Left lobe of liver (tissue), 2 donors: Measurements from ENCODE around the gene SQSTM1. TPM values are rescaled to one million over a fixed set of nuclear protein-coding genes. Genes with fewer than 3 reads are reported as not detected.

Experiments used
- ATAC-seq: fragments of 200-7000 bp; cut with Tn5 transposase; one replicate; pipeline ENCODE4 v1.9.1; 2020; ENCODE audit warnings: mild to moderate bottlenecking, moderate library complexity
- DNase-seq: peaks from one replicate; pipeline ENCODE4 v3.0.0-alpha.2; 2020; ENCODE audit warnings: low spot score
- total RNA-seq: library from RNA; stranded (reverse); gene quantifications from one replicate; pipeline ENCODE4 v1.2.1, GENCODE V29; 2021
- donor health status: DM: no; HTN: no; CAD: no; lungs with moderate emphysema.
- donor health status: DM: no; HTN: yes; CAD: no.

Gene SQSTM1
- total RNA-seq, 1 donor from 2014 or later: 361 TPM

DNA sequence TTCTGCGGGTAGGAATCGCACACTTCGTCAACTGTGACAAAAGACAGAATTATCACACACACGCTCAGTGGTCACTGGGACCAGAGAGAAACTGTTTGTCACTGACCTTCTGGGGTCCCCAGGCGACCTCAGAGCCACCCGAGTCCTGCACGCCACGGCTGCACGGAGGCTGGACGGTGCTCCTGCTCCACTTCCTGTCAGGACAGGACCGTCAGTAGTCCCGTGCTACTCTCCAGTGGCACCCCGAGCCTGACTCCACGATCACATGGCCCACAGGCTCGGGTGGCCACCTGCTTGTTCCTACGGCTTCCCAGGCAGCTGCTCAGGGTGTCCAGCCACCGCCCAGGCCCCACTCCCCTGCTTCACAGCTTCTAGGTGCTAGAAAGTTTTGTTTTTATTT is 20.1 kb downstream of the SQSTM1 start:
- no peak for DNase-seq
- ATAC-seq: no peak

DNA sequence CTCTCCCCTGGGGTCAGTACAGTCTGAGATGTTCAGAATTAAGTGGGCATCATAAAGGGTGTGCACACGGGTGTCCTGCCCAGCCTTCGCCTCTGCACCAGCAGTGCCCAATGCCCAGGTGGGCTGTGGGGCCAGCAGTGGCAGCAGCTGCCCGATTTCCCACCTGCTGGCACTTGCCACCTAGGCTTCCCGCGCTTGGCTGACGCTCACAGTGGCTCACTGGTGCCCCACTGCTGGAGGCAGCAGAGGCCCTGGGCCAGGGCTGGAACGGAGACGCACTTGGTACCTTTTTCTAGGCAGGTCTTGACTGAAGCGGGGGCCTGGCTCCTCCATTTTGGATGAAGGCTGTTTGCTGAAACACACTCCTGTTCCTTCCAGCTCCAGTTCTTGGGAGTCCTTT is 20.9 kb downstream of the SQSTM1 start:
- DNase-seq (no peak), ATAC-seq (no peak)

DNA sequence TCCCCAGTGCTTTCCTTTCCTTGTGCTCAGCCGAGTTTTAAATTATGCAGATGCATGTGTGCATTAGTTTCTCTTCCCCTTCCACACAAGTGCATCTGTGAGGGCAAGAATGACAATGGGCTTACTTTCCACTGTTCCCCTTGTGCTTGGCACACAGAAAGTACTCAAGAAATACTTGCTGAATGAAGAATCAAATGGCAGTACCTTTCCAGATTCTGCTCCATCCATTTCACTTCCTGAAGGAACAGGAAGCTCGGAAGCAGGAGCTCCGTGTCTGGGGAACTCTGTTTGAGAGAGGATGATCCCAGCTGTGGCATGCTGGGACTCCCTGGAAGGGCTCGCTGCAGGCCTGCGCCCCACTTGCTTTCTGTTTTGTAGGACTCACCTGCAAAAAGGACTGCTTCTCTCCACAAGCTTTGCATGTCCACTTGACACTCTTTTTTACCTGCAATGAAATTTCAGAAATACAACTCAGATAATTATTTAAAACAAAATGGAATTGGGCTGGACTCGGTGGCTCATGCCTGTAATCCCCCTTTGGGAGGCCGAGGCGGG is 32.4 kb downstream of the SQSTM1 start:
- ATAC-seq: peak; percentile 12

GRCh38 chr5:179854356-179854755 is 33.7 kb downstream of the SQSTM1 start:
- no peak for DNase-seq

More for the DNA sequence above, 32.4 kb downstream of the SQSTM1 start:
- DNase-seq: no peak

GRCh38 chr5:179858241-179858585 is 37.5 kb downstream of the SQSTM1 start:
- ATAC-seq: peak; percentile 71
- DNase-seq: no peak

More at GRCh38 chr5:179854356-179854755, 33.7 kb downstream of the SQSTM1 start:
- ATAC-seq: no peak

GRCh38 chr5:179858586-179859427 is 38.1 kb downstream of the SQSTM1 start, which contains the start of gene MRNIP:
Gene MRNIP (minus strand): TSS chr5:179858817. CDS start chr5:179858796, 21 bp downstream.
- ATAC-seq (peak; percentile 95), DNase-seq (peak; percentile 98)

DNA sequence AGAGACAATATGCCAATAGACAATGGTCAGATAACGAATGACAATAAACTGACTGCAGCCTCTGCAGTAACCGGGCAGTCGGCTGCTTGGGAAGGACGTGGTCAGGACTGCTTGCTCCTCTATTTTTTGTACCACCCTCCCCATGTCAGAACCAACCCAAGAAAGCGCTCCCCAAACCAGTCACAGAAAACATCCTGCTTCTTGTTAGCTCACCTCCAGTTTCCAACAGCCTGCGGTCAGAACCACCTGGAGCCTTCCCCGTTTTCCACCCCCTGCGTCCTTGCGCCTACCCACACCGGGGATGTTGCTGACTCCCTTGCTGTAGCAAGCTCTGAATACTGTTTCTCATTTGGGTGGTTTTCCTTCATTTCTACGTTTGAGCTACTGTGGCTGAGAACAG is 39.6 kb downstream of the SQSTM1 start:
- no peak for DNase-seq
- ATAC-seq: no peak

DNA sequence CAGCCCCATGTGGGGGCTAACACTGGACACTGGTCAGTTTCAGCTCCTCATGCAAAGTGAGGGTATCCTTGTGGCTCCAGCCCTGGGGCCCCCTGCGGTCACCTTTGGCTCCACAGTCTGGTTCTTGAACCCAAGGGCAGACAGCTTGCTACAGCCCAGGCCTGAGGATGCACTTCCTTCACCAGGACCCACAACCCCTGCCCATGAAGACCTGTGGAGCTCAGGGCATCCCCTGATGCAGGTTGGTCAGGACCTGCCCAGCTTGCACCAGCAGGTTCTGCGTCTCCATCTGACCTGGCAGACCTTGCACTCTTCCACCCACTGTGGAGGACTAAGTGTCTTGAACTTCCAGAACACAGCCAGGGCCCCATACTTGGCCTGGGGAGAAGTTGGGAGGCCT is 41.6 kb downstream of the SQSTM1 start:
- DNase-seq (no peak), ATAC-seq (no peak)

DNA sequence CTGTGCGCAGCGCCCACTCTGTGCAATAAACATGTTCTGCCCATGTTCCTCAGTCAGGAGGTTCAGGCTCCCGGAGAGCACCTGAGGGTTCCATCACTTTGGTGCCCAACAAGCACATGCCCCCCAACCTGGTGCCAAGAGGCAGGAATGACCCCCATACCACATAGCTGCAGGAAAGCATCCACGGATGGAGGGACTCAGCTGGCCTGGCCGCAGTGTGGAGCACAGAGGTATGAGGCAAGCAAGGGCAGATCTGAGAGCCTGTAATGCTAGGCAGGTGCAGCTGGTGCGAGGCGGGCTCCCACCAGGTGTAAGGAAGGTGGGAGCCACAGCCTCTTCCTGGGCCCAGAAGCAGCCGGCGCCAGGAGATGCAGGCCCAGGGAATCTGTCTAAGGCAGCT is 42.2 kb downstream of the SQSTM1 start:
- ATAC-seq (no peak), DNase-seq (no peak)

GRCh38 chr5:179863449-179864085 is 42.9 kb downstream of the SQSTM1 start:
- ATAC-seq (no peak), DNase-seq (no peak)

DNA sequence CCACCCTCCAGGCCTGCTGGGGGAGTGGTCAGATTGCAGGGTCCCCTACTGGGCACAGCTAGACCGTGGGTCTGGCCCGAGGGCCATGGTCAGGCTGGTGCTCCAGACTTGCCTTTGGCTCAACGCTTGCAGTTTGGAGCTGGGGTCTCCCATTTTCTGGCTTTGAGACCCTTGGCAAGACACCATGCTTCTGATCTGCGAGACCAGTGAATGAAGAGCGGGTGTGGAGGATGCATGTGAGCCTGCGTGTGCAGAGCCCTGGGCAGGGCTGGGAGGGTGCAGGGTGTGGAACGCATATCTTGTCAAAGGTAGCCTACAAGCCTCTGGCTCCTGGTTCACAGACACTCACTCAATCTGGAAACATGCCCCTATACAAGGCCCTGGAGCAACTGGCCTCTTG is 44.0 kb downstream of the SQSTM1 start:
- no peak for ATAC-seq

DNA sequence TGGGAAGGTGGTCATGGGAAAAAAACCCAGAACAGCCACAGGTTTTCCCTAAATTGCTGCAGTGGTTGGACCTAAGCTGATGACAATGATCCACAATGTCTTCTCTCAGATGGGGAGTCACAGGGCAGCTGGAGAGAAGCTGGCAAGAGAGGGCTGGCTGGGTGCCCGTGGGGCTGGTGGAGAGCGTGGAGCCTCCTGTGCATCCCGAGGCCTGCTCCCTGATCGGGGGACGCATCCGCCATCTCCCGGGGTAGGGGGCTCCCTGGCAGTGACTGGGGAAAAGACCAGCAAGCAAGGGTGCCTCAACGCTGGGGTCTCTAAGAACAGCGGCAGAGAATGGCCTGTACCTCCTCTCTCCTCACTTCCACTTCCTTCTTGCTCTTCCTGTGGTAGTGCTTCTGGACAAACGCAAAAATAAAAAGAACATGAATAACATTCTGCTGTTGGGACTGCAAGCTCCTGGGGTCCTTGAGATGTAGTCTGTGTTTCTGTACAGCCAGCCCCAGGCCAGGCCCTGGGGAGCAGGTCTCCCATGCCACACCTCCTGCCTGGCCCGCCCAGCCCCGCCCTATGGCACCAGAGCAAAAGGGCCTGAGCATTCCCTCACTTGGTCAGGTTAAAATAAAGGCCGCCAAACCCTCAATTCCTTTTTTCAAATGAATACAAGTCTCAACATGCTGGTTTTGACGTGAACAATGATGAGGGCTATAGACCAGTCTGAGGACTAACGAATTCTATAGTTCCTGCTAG is 45.0 kb downstream of the SQSTM1 start:
- DNase-seq (no peak), ATAC-seq (no peak)

More for the DNA sequence above, 44.0 kb downstream of the SQSTM1 start:
- no peak for DNase-seq

DNA sequence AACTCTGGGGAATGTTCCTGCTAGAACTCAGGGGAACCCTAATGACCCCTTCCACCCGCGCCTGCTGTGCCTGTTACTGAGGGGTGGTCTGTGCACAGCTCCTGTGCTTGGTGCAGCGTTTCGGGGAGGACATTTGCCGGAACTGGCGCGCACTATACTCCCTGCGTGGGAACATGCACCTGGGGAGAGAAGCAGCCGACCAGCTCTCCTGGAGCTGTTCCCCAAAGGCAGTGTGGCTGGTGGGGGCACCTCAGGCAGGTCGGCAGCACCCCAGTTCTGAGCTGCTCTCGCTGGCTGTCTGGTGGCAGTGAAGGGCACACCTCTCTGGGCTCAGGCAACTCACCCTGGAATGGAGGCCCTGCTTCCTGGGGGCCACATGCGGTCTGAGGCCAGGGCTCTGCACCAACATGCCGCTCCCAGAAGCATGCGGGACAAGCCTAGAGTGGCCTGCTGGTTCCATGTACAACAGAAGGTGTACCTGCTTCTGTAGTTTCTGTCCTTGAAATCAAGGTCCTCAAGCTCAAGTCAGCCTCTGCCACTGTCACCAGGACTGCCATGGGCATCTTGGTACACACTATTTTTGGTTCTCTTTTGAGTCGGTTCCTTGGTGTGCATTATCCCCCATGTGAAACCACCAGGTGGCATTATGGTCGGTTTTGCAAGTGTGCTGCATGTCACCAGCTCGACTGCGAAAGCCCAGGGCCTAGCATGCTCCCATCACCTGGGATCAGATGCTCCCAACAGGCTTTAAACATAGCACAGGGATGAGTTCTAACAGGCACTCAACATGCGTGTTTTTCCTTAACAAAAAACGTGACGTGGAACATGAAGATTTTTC is 45.8 kb downstream of the SQSTM1 start:
- ATAC-seq: peak; percentile 17
- DNase-seq: no peak

- no peak for ATAC-seq
- DNase-seq: no peak
Observed at GRCh38 chr5:179867079-179867465, 46.4 kb downstream of the SQSTM1 start.

GRCh38 chr5:179867476-179867875 is 46.8 kb downstream of the SQSTM1 start:
- DNase-seq (no peak), ATAC-seq (no peak)

DNA sequence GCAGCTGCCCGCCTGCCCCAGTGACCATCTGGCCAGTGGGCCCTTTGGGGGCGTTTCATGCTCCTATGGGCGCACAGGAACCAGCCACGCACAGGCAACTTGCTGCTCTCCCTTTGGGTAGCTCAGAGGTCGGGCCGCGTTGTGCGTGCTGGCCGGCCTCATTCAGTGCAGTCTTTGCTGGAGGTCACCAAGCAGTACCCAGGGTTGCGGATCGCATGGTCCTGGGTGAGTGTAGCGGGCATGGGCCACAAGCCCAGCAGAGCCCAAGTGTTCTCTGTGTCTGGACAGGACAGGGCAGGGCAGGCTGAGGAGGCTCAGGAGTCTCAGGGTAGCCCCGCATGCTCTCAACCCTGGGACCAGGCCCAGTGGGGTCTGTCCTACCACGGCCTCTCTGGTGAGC is 47.8 kb downstream of the SQSTM1 start:
- ATAC-seq: no peak
- no peak for DNase-seq

DNA sequence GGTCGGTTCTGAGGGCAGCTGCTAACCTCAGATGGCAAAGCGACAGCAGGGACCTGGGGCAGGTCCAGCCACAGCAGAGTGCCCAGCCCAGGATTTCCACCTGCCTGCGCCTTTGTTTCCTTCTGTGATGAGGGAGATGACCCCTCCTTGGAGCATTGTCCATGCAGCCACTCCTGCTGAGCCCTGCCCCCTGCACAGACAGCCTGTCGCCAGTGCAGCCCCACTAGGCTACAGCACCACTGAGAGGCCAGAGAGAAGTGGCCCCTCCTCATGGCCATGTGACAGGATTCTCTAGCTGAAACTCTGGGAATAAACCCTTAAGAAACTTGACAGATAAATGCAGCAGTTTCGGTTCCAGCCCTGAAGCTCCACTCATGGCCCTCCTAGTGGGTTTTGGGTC is 48.4 kb downstream of the SQSTM1 start:
- DNase-seq: no peak
- no peak for ATAC-seq

- ATAC-seq (no peak), DNase-seq (no peak)
Observed at GRCh38 chr5:179869641-179870402, 49.1 kb downstream of the SQSTM1 start.

GRCh38 chr5:179870403-179870903 is 49.7 kb downstream of the SQSTM1 start:
- DNase-seq: peak; percentile 59
- ATAC-seq: peak; percentile 65
